ENCODE results near the gene SBDS.

- TF ChIP-seq, protein P1, sequence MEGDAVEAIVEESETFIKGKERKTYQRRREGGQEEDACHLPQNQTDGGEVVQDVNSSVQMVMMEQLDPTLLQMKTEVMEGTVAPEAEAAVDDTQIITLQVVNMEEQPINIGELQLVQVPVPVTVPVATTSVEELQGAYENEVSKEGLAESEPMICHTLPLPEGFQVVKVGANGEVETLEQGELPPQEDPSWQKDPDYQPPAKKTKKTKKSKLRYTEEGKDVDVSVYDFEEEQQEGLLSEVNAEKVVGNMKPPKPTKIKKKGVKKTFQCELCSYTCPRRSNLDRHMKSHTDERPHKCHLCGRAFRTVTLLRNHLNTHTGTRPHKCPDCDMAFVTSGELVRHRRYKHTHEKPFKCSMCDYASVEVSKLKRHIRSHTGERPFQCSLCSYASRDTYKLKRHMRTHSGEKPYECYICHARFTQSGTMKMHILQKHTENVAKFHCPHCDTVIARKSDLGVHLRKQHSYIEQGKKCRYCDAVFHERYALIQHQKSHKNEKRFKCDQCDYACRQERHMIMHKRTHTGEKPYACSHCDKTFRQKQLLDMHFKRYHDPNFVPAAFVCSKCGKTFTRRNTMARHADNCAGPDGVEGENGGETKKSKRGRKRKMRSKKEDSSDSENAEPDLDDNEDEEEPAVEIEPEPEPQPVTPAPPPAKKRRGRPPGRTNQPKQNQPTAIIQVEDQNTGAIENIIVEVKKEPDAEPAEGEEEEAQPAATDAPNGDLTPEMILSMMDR (conservative IDR thresholded peaks at IDR 0.05): no peak
- no peak for TF ChIP-seq ZFX (IDR thresholded peaks at IDR 0.05)
Measured at GRCh38 chr7:66950311-66950710, 45.1 kb downstream of the SBDS start.

Measured in C4-2B (cell line).